Mucosa of gallbladder (tissue), 1 donor: Measurements from ENCODE around the gene RAPGEF6. TPM values are rescaled to one million over a fixed set of nuclear protein-coding genes. Genes with fewer than 3 reads are reported as not detected.
"Not testable (repeated sequence)": the region's sequence is repeated elsewhere in the genome, so short reads cannot be mapped to it uniquely, and the experiment has no call there.

ENCODE experiments used
- DNase-seq: peaks from one replicate; pipeline ENCODE4 v3.0.0-alpha.2; 2020; ENCODE audit warnings: low spot score
- total RNA-seq: library from RNA; stranded (reverse); gene quantifications from one replicate; pipeline ENCODE4 v1.2.1, GENCODE V29; 2021
- donor health status: DM: no; HTN: no; CAD: no.

RAPGEF6 gene
- total RNA-seq, 1 donor from 2014 or later = 19.4 TPM

GRCh38 chr5:131386779-131387178 lies 248.2 kb downstream of the RAPGEF6 start:
- DNase-seq = no peak

DNA sequence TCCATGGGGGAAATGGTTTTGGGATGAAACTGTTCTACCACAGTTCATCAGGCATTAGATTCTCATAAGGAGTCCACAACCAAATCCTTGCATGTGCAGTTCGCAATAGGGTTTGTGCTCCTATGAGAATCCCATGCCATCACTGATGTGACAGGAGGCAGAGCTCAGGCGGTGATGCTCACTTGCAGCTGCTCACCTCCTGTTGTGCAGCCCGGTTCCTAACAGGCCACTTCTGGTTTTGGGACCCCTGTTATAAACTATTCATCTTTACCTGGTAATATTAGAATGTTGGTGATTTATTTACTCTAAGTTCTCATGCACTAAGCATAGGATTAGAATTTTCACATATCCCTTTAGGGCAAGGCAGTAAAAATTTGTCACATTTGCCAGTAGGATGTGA lies 248.9 kb downstream of the RAPGEF6 start:
- DNase-seq = no peak

- no peak for DNase-seq
Measured at GRCh38 chr5:131384616-131385214, 250.3 kb downstream of the RAPGEF6 start.

DNA sequence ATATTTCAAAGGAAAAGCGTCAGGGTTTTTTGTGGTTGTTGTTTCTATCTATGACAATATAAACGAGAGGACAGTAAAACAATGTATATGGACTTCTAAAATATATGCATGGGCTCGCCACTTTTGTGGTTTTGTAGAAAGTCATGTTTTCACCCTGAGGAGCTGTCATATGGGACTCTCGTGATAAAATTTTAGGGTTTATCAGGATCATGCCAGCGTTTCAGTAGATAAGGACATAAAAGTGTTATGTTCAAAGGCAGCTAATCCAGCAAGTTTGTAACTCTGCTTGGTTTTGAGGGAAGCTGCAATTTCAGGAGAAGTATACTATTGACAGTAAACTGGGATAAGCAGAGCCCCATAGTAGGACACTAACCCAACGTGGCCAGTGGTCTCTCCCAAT lies 250.9 kb downstream of the RAPGEF6 start:
- no peak for DNase-seq

DNA sequence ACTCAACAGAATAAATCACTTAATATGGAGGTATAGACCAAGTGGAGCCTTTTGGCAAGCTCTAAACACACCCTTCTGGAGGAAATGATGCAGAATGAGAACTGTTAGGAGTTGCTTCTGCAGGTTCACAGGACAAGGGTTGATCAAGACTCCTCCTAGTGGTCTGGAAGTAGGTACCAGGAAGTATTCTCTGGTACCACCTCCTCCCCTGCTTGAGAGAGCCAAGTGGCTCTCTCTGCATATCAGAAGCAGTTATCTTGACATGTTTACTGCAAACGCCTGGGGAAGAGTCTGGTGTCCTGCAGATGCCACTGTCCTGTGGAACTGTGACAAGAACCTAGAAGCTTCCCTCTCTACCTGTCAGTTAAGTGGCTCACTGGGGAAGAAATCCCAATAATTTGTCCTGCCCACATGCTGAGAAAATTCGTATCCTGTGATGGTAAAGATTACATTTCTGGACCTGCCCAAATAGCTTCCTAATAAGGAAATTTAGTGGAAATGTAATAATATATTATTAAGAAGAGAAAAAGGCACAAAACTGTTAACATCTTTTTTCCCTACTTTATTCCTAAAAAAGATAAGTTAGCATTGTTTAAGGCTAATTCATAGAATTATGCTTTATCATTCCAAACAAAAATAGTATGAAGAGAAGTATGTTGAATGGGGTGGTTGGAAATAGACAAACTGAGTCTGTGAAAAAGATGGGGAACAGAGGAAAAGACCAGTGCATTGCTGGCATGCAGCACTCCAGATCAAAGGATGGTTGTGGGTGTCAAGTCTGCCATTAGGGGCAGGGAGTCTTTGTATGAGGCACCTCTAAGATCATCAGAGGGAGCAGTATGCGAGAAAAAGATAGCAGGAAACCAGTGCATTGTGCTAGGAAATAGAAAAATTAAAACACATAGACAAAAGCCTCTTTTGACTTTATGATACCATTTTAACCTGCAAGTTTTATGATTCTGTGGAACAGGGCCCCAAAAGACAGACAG lies 252.3 kb downstream of the RAPGEF6 start:
- DNase-seq = peak; percentile 19

DNA sequence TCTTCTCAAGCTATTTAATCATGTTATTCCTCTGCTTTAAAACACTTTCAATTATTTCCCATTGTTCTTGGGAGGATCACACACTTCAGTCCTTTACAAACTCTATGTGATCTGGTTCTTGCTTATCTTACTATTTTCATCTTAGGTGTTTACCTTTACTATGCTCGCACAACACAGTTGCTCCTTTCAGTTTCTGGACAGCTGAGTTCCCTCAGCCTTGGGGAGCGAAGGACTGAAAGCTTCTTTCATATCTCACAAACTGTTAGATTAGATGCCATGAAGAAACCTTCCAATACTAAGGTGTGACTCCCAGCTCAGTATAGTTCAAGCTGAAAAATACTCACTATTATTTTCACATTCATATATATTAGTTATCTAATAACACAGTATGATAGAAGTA lies 253.3 kb downstream of the RAPGEF6 start:
- DNase-seq = no peak

DNA sequence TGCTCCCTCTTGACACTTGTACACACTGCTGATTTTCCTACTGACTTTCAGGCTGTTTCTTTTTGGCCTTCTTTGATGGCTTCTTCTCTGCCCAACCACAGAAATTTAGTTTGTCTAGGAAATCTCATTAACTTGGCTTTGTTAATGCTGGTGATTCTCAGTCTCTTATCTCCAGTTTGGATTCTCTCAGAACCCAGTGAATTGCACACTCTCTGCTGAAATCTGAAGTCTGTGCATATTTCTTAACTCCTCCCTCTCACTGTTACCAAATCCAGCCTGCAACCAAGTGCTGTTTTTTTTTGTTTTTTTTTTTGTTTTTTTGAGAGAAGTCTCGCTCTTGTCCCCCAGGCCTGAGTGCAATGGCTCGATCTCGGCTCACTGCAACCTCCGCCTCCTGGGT lies 254.0 kb downstream of the RAPGEF6 start:
- DNase-seq = no peak

DNA sequence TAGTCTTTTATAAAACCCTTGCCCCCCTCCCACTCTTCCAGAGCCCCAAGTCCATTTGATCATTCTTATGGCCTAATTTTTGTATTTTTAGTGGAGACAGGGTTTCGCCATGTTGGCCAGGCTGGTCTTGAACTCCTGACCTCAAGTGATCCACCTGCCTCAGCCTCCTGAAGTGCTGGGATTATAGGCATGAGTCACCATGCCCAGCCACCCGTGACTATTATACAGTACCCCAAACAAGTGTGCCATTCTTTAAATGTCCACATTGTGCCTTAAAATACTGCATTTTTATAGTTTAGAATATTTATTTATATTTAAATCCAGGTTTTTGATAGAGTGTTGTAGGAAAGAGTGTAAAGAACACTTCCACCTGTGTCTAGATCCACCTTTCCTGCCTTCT lies 254.8 kb downstream of the RAPGEF6 start:
- not testable (repeated sequence) for DNase-seq

GRCh38 chr5:131379723-131380122 lies 255.3 kb downstream of the RAPGEF6 start:
- DNase-seq = peak; percentile 27

GRCh38 chr5:131378721-131379541 lies 256.1 kb downstream of the RAPGEF6 start:
- no peak for DNase-seq

- DNase-seq = no peak
Measured at GRCh38 chr5:131377785-131378325, 257.2 kb downstream of the RAPGEF6 start.

DNA sequence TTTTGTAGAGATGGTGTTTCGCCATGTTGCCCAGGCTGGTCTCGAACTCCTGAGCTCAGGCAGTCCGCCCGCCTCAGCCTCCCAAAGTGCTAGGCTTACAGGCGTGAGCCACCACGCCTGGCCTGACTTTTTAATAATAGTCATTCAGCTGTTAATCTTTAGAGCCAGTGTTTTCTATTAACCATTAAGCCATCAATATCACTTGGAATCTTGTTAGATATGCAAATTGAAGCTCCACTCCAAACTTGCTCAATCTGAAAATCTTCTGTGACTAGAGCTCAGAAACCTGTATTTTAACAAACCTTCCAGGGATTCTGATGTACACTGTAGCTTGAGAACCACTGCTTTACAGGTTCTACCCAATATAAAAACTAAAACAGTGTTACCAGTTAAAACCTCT lies 257.7 kb downstream of the RAPGEF6 start:
- DNase-seq = no peak

- no peak for DNase-seq
Measured at GRCh38 chr5:131375351-131375750, 259.7 kb downstream of the RAPGEF6 start.

Other genes with a start within 250 kb of the RAPGEF6 start
- gene FNIP1, start 161.8 kb upstream of the RAPGEF6 start, total RNA-seq = 36.1 TPM